Gastroesophageal sphincter (tissue), 3 donors: Measurements from ENCODE around the gene CCDC13.

ENCODE experiments used
- CTCF ChIP-seq, 4 experiments: fragments of 200-600 bp in 2 of 4; fragments of 450-650 bp in 2 of 4; sonication (generic) in 1 of 4; IDR thresholded peaks; one replicate each; pipeline ENCODE4 v1.5.1; 2017 to 2019; ENCODE audit warnings: antibody characterized with exemption in 4 of 4, mild to moderate bottlenecking in 2 of 4, moderate library complexity in 2 of 4
- EP300 ChIP-seq: sonication (generic); formaldehyde crosslinking; IDR thresholded peaks from one replicate; pipeline ENCODE4 v1.6.1; 2017; ENCODE audit warnings: antibody characterized with exemption, mild to moderate bottlenecking
- POLR2A ChIP-seq, 2 donors: fragments of 450-650 bp; IDR thresholded peaks; one replicate each; pipeline ENCODE4 v1.6.1; 2017; ENCODE audit warnings: antibody characterized with exemption in 2 of 2, mild to moderate bottlenecking in 2 of 2, moderate library complexity in 1 of 2
- POLR2AphosphoS5 ChIP-seq: sonication (generic); formaldehyde crosslinking; IDR thresholded peaks from one replicate; pipeline ENCODE4 v1.6.1; 2017; ENCODE audit warnings: antibody characterized with exemption

GRCh38 chr3:42749025-42749752 lies 23.9 kb downstream of the CCDC13 start:
- TF ChIP-seq CTCF (IDR thresholded peaks at IDR 0.05) (no peak), POLR2A (IDR thresholded peaks at IDR 0.05) (no peak), POLR2AphosphoS5 (no peak), EP300 (no peak)
